ENCODE measurements around the gene SRGAP3. TPM values are rescaled to one million over a fixed set of nuclear protein-coding genes. Genes with fewer than 3 reads are reported as not detected.
A peak's percentile ranks its signal among the peaks of the same experiment; 100 is the strongest.

Gene SRGAP3
- total RNA-seq, 5 donors from 2014 or later (not counting 1 experiment from before 2014, with no cell fraction given), result 1.4 to 4.4 (median 2.8) TPM

GRCh38 chr3:8990266-8991215, 258.9 kb downstream of the SRGAP3 start:
- Histone ChIP-seq H3K9me3 (no peaks in the 10 kb centered on the region), H3K4me1 (ENCODE audit: control insufficient read depth in 1 of 2, extremely low read depth in 1 of 2, insufficient read depth in 2 of 2, low read length in 2 of 2) (peaks cover 0 to 3% of the 10 kb centered on the region in 2 experiments), H3K36me3 (ENCODE audit: control insufficient read depth in 2 of 2, extremely low read depth in 1 of 2, insufficient read depth in 1 of 2, low read length in 1 of 2) (no peaks in the 10 kb centered on the region), H3K4me3 (ENCODE audit: control insufficient read depth in 1 of 2, extremely low read depth in 1 of 2, low read length in 1 of 2) (no peak overlapping the region), H3K27me3 (replicated peaks in 1 of 2; ENCODE audit: control insufficient read depth in 2 of 2, extremely low read depth in 1 of 2, insufficient read depth in 2 of 2, low read length in 1 of 2) (peaks cover 0 to 5% of the 10 kb centered on the region in 2 experiments), H3K27ac (ENCODE audit: low read length) (no peak overlapping the region)
- no peak for ATAC-seq (replicated peaks in 1 of 4)
- no peaks in the 10 kb centered on the region for H3K27me3 Mint-ChIP-seq
- no peak overlapping the region for H3K4me3 Mint-ChIP-seq
- H3K27ac Mint-ChIP-seq, result no peak overlapping the region
- ChIA-PET POLR2A (no interaction called here), CTCF (interaction anchor here in 1 of 2 donors (1.3 kb wide), 1 partner anchor 313 kb away, joined by 8 read pairs; no protein-coding TSS in a partner anchor)
- no peaks in the 10 kb centered on the region for H3K9me3 Mint-ChIP-seq
- WGBS (ENCODE audit: insufficient coverage), result 90% methylated on average over 33 of the region's 36 CpGs
- H3K36me3 Mint-ChIP-seq, result no peaks in the 10 kb centered on the region
- H3K4me1 Mint-ChIP-seq, result peaks cover 0 to 4% (median 1%) of the 10 kb centered on the region in 3 donors
- no peak for DNase-seq

DNA sequence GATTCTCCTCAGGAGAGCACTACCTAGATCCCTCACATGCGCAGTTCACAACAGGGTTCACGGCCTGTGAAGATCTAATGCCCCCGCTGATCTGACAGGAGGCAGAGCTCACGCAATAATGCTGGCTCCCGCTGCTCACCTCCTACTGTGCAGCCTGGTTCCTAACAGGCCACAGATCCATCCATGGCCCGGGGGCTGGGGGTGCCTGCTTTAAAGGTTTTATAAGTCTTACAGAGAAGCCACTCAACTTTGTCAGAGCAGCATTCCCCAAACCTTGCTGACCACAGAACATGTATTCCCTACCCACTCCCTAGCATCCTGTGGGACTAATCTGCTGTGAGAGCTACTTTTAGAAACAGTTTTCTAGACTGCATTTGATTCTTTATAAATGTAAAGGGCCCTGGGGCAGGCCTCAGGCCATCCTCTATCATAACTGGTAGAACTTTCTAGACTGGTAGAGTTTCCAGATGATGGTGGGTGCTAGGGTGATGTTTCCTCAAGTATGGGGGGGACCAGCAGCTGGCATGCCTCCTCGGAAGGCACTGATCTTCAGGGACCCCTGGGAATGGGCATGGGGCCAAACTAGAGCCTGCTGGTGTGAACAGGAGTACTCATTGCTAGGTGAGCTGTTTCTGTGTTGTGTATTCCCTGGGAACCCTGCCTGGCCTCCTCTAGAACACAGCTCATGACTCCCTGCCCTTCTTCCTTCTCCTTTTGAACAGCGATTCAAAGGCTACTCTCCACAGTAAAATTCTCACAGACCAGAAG, 260.5 kb downstream of the SRGAP3 start:
- POLR2A ChIA-PET, result no interaction called here
- DNase-seq (no peak), ATAC-seq (replicated peaks in 1 of 4) (no peak)
- WGBS (ENCODE audit: insufficient coverage), result 92% methylated on average over 5 of the region's 8 CpGs
- H3K9me3 Mint-ChIP-seq, result no peaks in the 10 kb centered on the region
- no peak overlapping the region for H3K4me3 Mint-ChIP-seq
- no peaks in the 10 kb centered on the region for H3K36me3 Mint-ChIP-seq
- CTCF ChIA-PET, result interaction anchor here (1.2 to 4.0 kb wide), 4 partner anchors 312 to 315 kb away, joined by 3 to 21 read pairs (median 7); no protein-coding TSS in a partner anchor
- Histone ChIP-seq H3K27ac (ENCODE audit: low read length) (no peak overlapping the region), H3K4me3 (ENCODE audit: control insufficient read depth in 1 of 2, extremely low read depth in 1 of 2, low read length in 1 of 2) (no peak overlapping the region), H3K36me3 (ENCODE audit: control insufficient read depth in 2 of 2, extremely low read depth in 1 of 2, insufficient read depth in 1 of 2, low read length in 1 of 2) (no peaks in the 10 kb centered on the region), H3K9me3 (no peaks in the 10 kb centered on the region), H3K4me1 (ENCODE audit: control insufficient read depth in 1 of 2, extremely low read depth in 1 of 2, insufficient read depth in 2 of 2, low read length in 2 of 2) (peaks cover 0 to 3% of the 10 kb centered on the region in 2 experiments), H3K27me3 (replicated peaks in 1 of 2; ENCODE audit: control insufficient read depth in 2 of 2, extremely low read depth in 1 of 2, insufficient read depth in 2 of 2, low read length in 1 of 2) (peaks cover 0 to 5% of the 10 kb centered on the region in 2 experiments)
- peaks cover 0 to 4% (median 1%) of the 10 kb centered on the region in 3 donors for H3K4me1 Mint-ChIP-seq
- H3K27ac Mint-ChIP-seq, result no peak overlapping the region
- no peaks in the 10 kb centered on the region for H3K27me3 Mint-ChIP-seq

GRCh38 chr3:8988384-8988655, 261.1 kb downstream of the SRGAP3 start:
- peaks cover 0 to 5% of the 10 kb centered on the region in 2 experiments for H3K27me3 ChIP-seq (replicated peaks in 1 of 2; ENCODE audit: control insufficient read depth in 2 of 2, extremely low read depth in 1 of 2, insufficient read depth in 2 of 2, low read length in 1 of 2)
- no peak overlapping the region for H3K27ac Mint-ChIP-seq
- no peaks in the 10 kb centered on the region for H3K9me3 Mint-ChIP-seq
- DNase-seq, result no peak
- H3K27me3 Mint-ChIP-seq, result no peaks in the 10 kb centered on the region
- H3K9me3 ChIP-seq, result no peaks in the 10 kb centered on the region
- POLR2A ChIA-PET, result no interaction called here
- H3K4me1 Mint-ChIP-seq, result peaks cover 0 to 4% (median 1%) of the 10 kb centered on the region in 3 donors
- H3K36me3 Mint-ChIP-seq, result no peaks in the 10 kb centered on the region
- CTCF ChIA-PET, result interaction anchor here (0.6 to 4.0 kb wide), 6 partner anchors 16 to 697 kb away, joined by 3 to 21 read pairs (median 4); no protein-coding TSS in a partner anchor
- no peak for ATAC-seq (replicated peaks in 1 of 4)
- H3K27ac ChIP-seq (ENCODE audit: low read length), result no peak overlapping the region
- no peak overlapping the region for H3K4me3 ChIP-seq (ENCODE audit: control insufficient read depth in 1 of 2, extremely low read depth in 1 of 2, low read length in 1 of 2)
- 81% methylated on average over 2 of the region's 2 CpGs for WGBS (ENCODE audit: insufficient coverage)
- no peak overlapping the region for H3K4me3 Mint-ChIP-seq
- H3K4me1 ChIP-seq (ENCODE audit: control insufficient read depth in 1 of 2, extremely low read depth in 1 of 2, insufficient read depth in 2 of 2, low read length in 2 of 2), result peaks cover 0 to 3% of the 10 kb centered on the region in 2 experiments
- no peaks in the 10 kb centered on the region for H3K36me3 ChIP-seq (ENCODE audit: control insufficient read depth in 2 of 2, extremely low read depth in 1 of 2, insufficient read depth in 1 of 2, low read length in 1 of 2)

DNA sequence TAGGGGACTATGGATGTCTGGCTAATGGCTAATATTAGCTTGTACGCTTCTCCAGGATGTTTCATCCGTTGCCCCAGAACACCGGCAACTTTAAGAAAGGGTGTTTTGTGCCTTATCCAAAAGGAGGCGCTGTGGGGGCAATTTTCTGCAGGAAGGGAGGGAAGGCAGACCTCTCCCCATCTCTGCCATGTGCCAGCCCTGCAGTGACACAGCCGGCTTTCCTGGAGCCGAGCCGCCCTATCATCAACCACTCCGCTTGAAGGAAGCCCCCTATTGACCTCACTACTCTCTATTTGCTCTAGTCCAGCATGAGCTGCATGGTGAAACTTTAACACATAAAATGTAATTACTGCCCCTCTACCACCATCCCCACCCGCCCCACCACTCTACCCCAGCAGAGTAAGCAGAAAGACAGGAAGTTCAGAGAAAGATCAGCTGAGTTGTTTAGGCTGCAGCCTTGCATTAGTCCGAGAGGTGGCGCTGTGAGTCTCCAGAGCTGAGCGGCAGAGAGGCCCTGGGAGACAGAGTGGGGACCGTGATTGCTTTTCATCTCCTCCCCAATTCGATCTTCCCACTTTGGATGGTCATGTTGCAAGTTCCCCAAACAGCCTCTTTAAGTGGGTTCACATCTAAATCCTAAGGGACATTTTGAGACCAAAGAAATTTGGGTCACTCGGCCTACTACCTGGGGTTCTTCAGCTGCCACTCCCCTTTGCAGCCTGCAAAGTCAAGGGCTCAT, 261.6 kb downstream of the SRGAP3 start:
- peaks cover 0 to 3% of the 10 kb centered on the region in 2 experiments for H3K4me1 ChIP-seq (ENCODE audit: control insufficient read depth in 1 of 2, extremely low read depth in 1 of 2, insufficient read depth in 2 of 2, low read length in 2 of 2)
- peaks cover 0 to 4% (median 1%) of the 10 kb centered on the region in 3 donors for H3K4me1 Mint-ChIP-seq

DNA sequence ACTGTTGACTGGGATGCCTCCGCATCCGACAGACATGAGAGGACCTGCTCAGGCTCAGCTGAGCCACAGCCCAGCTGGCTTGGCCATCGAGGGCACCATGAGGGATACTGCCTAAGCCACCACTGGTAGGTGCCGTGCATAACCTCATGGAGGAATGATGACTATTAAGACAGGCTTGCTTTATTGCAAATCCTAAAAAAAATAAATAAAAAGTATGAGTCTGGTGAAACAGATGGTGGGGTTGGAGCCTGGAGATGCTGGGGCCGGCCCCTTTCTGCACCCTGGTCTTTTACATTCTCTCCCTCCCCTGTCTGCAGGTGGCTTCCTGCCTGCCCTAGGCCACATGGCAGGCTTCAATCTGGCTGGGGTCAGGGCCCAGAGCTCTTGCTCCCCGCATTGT, 262.2 kb downstream of the SRGAP3 start:
- peaks cover 0 to 5% of the 10 kb centered on the region in 2 experiments for H3K27me3 ChIP-seq (replicated peaks in 1 of 2; ENCODE audit: control insufficient read depth in 2 of 2, extremely low read depth in 1 of 2, insufficient read depth in 2 of 2, low read length in 1 of 2)
- no peaks in the 10 kb centered on the region for H3K36me3 ChIP-seq (ENCODE audit: control insufficient read depth in 2 of 2, extremely low read depth in 1 of 2, insufficient read depth in 1 of 2, low read length in 1 of 2)
- Mint-ChIP-seq H3K36me3 (no peaks in the 10 kb centered on the region), H3K9me3 (no peaks in the 10 kb centered on the region), H3K27me3 (peaks cover 0 to 2% of the 10 kb centered on the region in 2 donors), H3K4me3 (no peak overlapping the region), H3K27ac (no peak overlapping the region), H3K4me1 (peaks cover 0 to 4% (median 1%) of the 10 kb centered on the region in 3 donors)
- peaks cover 0 to 3% of the 10 kb centered on the region in 2 experiments for H3K4me1 ChIP-seq (ENCODE audit: control insufficient read depth in 1 of 2, extremely low read depth in 1 of 2, insufficient read depth in 2 of 2, low read length in 2 of 2)
- no peak overlapping the region for H3K27ac ChIP-seq (ENCODE audit: low read length)
- no peak for ATAC-seq (replicated peaks in 1 of 4)
- H3K9me3 ChIP-seq, result no peaks in the 10 kb centered on the region
- 66% methylated on average over 3 of the region's 6 CpGs for WGBS (ENCODE audit: insufficient coverage)
- ChIA-PET CTCF (interaction anchor here (0.6 to 4.0 kb wide), 6 partner anchors 10 to 382 kb away, joined by 3 to 21 read pairs (median 4); no protein-coding TSS in a partner anchor), POLR2A (no interaction called here)
- H3K4me3 ChIP-seq (ENCODE audit: control insufficient read depth in 1 of 2, extremely low read depth in 1 of 2, low read length in 1 of 2), result no peak overlapping the region
- no peak for DNase-seq

More for the DNA sequence above, 261.6 kb downstream of the SRGAP3 start:
- Histone ChIP-seq H3K27ac (ENCODE audit: low read length) (no peak overlapping the region), H3K4me3 (ENCODE audit: control insufficient read depth in 1 of 2, extremely low read depth in 1 of 2, low read length in 1 of 2) (no peak overlapping the region), H3K27me3 (replicated peaks in 1 of 2; ENCODE audit: control insufficient read depth in 2 of 2, extremely low read depth in 1 of 2, insufficient read depth in 2 of 2, low read length in 1 of 2) (peaks cover 0 to 5% of the 10 kb centered on the region in 2 experiments), H3K9me3 (no peaks in the 10 kb centered on the region), H3K36me3 (ENCODE audit: control insufficient read depth in 2 of 2, extremely low read depth in 1 of 2, insufficient read depth in 1 of 2, low read length in 1 of 2) (no peaks in the 10 kb centered on the region)
- DNase-seq, result peak in 32 of 35 experiments; percentile 21 to 75 (median 50)
- Mint-ChIP-seq H3K27me3 (no peaks in the 10 kb centered on the region), H3K4me3 (peak overlapping the region in 2 of 3 donors; percentile 17 to 18), H3K9me3 (no peaks in the 10 kb centered on the region), H3K36me3 (no peaks in the 10 kb centered on the region), H3K27ac (no peak overlapping the region)
- ChIA-PET CTCF (interaction anchor here (0.6 to 4.0 kb wide), 7 partner anchors 13 to 698 kb away, joined by 3 to 21 read pairs (median 4); no protein-coding TSS in a partner anchor), POLR2A (no interaction called here)
- ATAC-seq (replicated peaks in 1 of 4), result peak in 3 of 4 experiments; percentile 83 to 90 (median 84)
- 36% methylated on average over 9 of the region's 15 CpGs for WGBS (ENCODE audit: insufficient coverage)
